GM12878 (cell line): ENCODE measurements around the gene CALHM1. TPM values are rescaled to one million over a fixed set of nuclear protein-coding genes. Genes with fewer than 3 reads are reported as not detected.

ENCODE experiments used
- ATAC-seq: fragments of 200-7000 bp; cut with Tn5 transposase; 3 replicates; pipeline ENCODE4 v1.9.1; 2020; ENCODE audit warnings: mild to moderate bottlenecking, moderate library complexity
- BruUV-seq: library from RNA; stranded (reverse); fragments of 400-500 nt; replicated peaks from 2 replicates; lab custom pipeline; 2021; lab: Mats Ljungman, UMichigan
- CTCF ChIA-PET: fragments of 300-600 bp; sonication (Branson Sonifier 250); formaldehyde crosslinking; extraction: SDS; loops from one replicate; lab custom pipeline; 2021; ENCODE audit warnings: inconsistent platforms; lab: Yijun Ruan, JAX
- POLR2A ChIA-PET: fragments of 350-600 bp; formaldehyde crosslinking; extraction: SDS; loops from one replicate; lab custom pipeline; 2021; ENCODE audit warnings: inconsistent platforms; lab: Charles Lee
- RAD21 ChIA-PET: fragments of 300-600 bp; sonication (Branson Sonifier 250); formaldehyde crosslinking; loops from one replicate; lab custom pipeline; 2023; ENCODE audit warnings: antibody characterized with exemption; ENCODE audit not compliant: unreplicated experiment; lab: Charles Lee
- SMC1A ChIA-PET: fragments of 300-600 bp; sonication (Branson Sonifier 250); formaldehyde crosslinking; loops from one replicate; lab custom pipeline; 2023; ENCODE audit not compliant: unreplicated experiment, uncharacterized antibody; lab: Charles Lee
- DNase-seq: peaks from one replicate; pipeline ENCODE4 v3.0.0-alpha.2; 2011; ENCODE audit warnings: low read depth, low spot score
- FAIRE-seq: peaks from 3 replicates; lab custom pipeline; 2011; peaks lifted over from hg19 to GRCh38; lab: Jason Lieb, UNC
- H2AFZ ChIP-seq: 2 replicates; pipeline ENCODE4 v1.6.0; 2011; ENCODE audit warnings: low read depth, low read length, control low read depth; ENCODE audit not compliant: control insufficient read depth
- H3K27ac ChIP-seq: 2 replicates; pipeline ENCODE4 v1.5.1; 2011; ENCODE audit warnings: control low read depth; ENCODE audit not compliant: control insufficient read depth, insufficient read depth
- H3K27me3 ChIP-seq, 2 experiments: replicated peaks in 1 of 2; 2 replicates each; pipeline versions ENCODE4 v1.6.0 to v1.6.1; 2011; ENCODE audit warnings: low read length in 1 of 2; ENCODE audit not compliant: control insufficient read depth in 2 of 2, insufficient read depth in 2 of 2
- H3K36me3 ChIP-seq, 2 experiments: 2 replicates each; pipeline ENCODE4 v1.5.1; 2011; ENCODE audit warnings: low read length in 1 of 2; ENCODE audit not compliant: control insufficient read depth in 2 of 2, insufficient read depth in 2 of 2
- H3K4me1 ChIP-seq: 2 replicates; pipeline ENCODE4 v1.6.1; 2011; ENCODE audit warnings: mild to moderate bottlenecking, low read length, moderate library complexity, mixed read lengths; ENCODE audit not compliant: control insufficient read depth, insufficient read depth
- H3K4me2 ChIP-seq: 2 replicates; pipeline ENCODE4 v1.6.0; 2011; ENCODE audit warnings: control low read depth; ENCODE audit not compliant: control insufficient read depth, insufficient read depth
- H3K4me3 ChIP-seq: fragments of 200-600 bp; sonication (generic); 2 replicates; pipeline ENCODE4 v1.5.1; 2016
- H3K79me2 ChIP-seq: 2 replicates; pipeline ENCODE4 v1.6.0; 2011; ENCODE audit warnings: low read length; ENCODE audit not compliant: control insufficient read depth, insufficient read depth
- H3K9ac ChIP-seq: 2 replicates; pipeline ENCODE4 v1.8.0; 2011; ENCODE audit warnings: low read length, control low read depth, mixed read lengths; ENCODE audit not compliant: control insufficient read depth, insufficient read depth
- H3K9me3 ChIP-seq: replicated peaks from 3 replicates; pipeline ENCODE4 v1.5.1; 2011; ENCODE audit warnings: mild to moderate bottlenecking, low read length; ENCODE audit not compliant: control insufficient read depth, insufficient read depth
- H4K20me1 ChIP-seq: 2 replicates; pipeline ENCODE4 v1.6.0; 2011; ENCODE audit not compliant: control insufficient read depth, insufficient read depth
- MLLT1 ChIP-seq: fragments of 450-650 bp; IDR thresholded peaks from 2 replicates; pipeline ENCODE4 v1.6.1; 2016; ENCODE audit warnings: mild to moderate bottlenecking
- TCF12 ChIP-seq: IDR thresholded peaks from 2 replicates; pipeline ENCODE4 v1.6.1; 2011; ENCODE audit warnings: low read depth, mild to moderate bottlenecking, low read length
- WGBS: methylation state at CpG from one replicate; pipeline ENCODE4 v1.1.6; 2016; ENCODE audit warnings: low lambda C conversion rate; ENCODE audit not compliant: insufficient replicate concordance, insufficient coverage; ENCODE audit errors: missing lambda C conversion rate; 5-methylcytosine and 5-hydroxymethylcytosine counted together
- in situ Hi-C: fragments of 300-500 bp; cut with MboI; formaldehyde crosslinking; loops from 9 replicates; pipeline ENCODE4 v1.14.3; 2018; ENCODE audit warnings: mixed read lengths
- intact Hi-C: fragments of 100-400 bp; cut with micrococcal nuclease; formaldehyde crosslinking; loops from one replicate; pipeline ENCODE4 v1.14.2; 2022; ENCODE audit not compliant: unreplicated experiment
- polyA plus RNA-seq, 11 experiments: library from polyadenylated mRNA; depleted of rRNA in 4 of 11; unstranded in 6 of 11; stranded (reverse) in 5 of 11; fragments of >200 nt; fragmentation: Nextera tagmentation in 4 of 11; fragmentation: Illumina TruSeq in 1 of 11; extraction: Ambion mirVana in 4 of 11; extraction: Trizol in 1 of 11; gene quantifications; 1 replicate in 1 of 11; 2 replicates in 10 of 11; pipeline versions ENCODE4 v1.2.1 to v1.2.3, GENCODE V29; 2011 to 2016; ENCODE audit warnings: inconsistent platforms in 2 of 11, missing spikeins in 2 of 11, low read depth in 1 of 11
- total RNA-seq, 4 experiments: library from RNA; depleted of rRNA in 3 of 4; stranded (reverse); fragments of >200 nt in 3 of 4; fragmentation: Illumina TruSeq in 1 of 4; extraction: Trizol in 1 of 4; gene quantifications; 2 replicates each; pipeline versions ENCODE4 v1.2.1 to v1.2.3, GENCODE V29; 2013 to 2021

Gene CALHM1
- total and polyA plus RNA-seq, 10 of the 15 experiments (the other 5 are each of a cell fraction or from before 2014, with no cell fraction given): 0.05 to 1.7 (median 0.17) TPM

DNA sequence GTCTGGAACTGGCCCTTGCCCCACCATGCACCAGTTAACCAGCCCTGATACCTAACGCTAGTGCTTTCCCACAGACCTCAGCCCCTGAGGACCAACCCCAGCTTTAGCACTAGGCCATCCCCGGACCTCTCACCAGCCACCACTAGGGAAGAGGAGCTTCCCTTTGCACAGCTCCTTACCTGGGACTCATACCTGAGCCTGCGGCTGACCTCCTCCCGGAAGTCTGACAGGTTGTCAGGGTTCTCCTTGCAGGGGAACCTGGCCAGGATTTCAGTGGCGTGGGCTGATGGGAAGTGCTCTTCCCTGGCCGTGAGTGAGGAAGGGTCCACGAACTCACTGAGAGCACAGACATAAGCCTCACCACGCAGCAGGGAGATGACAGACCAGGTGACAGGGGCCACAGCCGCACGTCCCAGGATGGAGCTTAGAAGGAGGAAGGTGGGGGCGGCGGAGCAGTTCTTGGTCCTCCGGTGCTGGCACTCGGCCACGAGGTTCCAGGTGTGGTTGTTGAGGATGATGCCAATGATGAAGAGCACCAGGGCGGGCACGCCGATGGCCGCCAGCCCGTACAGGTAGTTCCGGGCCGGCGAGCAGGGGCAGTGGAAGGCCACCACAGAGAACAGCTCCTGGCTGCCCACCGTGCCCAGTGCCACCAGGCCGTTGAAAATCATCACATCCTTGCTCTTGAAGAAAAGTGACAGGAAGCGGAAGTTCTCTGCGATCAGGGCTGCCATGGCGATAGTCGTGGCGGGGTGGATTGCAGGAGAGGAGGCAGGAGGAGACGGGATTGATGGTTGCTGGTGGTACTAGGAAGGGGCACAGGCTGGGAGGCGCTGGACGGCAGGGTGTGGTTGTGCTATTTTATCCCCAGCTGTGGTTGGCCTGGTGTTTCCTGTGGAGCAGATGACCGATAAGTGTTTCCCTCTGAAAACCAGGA lies 9.2 kb downstream of the CALHM1 start:
- TF ChIP-seq TCF12: no peak
- TF ChIP-seq MLLT1: peak; percentile 79; the same call in 1 of the 2 replicates
- Histone ChIP-seq H3K4me2 (peak overlapping the region; percentile 79; the same call in 1 of the 2 replicates), H3K4me3 (peak overlapping the region; percentile 45; the same call in 1 of the 2 replicates), H4K20me1 (no peaks in the 10 kb centered on the region; the same call in 1 of the 2 replicates), H3K36me3 (peaks cover 17 to 24% of the 10 kb centered on the region in 2 experiments), H3K9ac (no peak overlapping the region), H3K27me3 (no peaks in the 10 kb centered on the region), H3K9me3 (no peaks in the 10 kb centered on the region), H3K27ac (no peak overlapping the region), H3K79me2 (peaks cover 30% of the 10 kb centered on the region), H2AFZ (no peak overlapping the region), H3K4me1 (peaks cover 24% of the 10 kb centered on the region)
- RAD21 ChIA-PET: interaction anchor here (1.0 to 7.1 kb wide), 7 partner anchors 17 to 41 kb away, joined by 3 to 73 read pairs (median 8); no protein-coding TSS in a partner anchor
- intact Hi-C loops: loop anchor here (5.0 kb wide), 1 partner anchor 33 kb away; no protein-coding TSS in a partner anchor
- SMC1A ChIA-PET: interaction anchor here (9.6 kb wide), 1 partner anchor 24 kb away, joined by 124 read pairs; no protein-coding TSS in a partner anchor
- BruUV-seq: no TSS peak
- 85% methylated on average over 34 of the region's 34 CpGs for WGBS
- FAIRE-seq (no peak), DNase-seq (no peak), ATAC-seq (no peak)
- CTCF ChIA-PET: interaction anchor here (0.6 to 17.8 kb wide), 6 partner anchors 9 to 34 kb away, joined by 3 to 163 read pairs (median 15); partner anchors contain the start of genes CALHM1 and CALHM3
- in situ Hi-C loops: no loop called here
- POLR2A ChIA-PET: interaction anchor here (0.9 to 9.5 kb wide), 4 partner anchors 13 to 27 kb away, joined by 3 to 144 read pairs (median 20); no protein-coding TSS in a partner anchor
